ENCODE measurements around the gene SPDYE5.

SPDYE5 gene

GRCh38 chr7:75546237-75547015 lies 54.3 kb downstream of the SPDYE5 start:
- DNase-seq, result no peak
